Measurements from ENCODE around the gene FXYD3. TPM values are rescaled to one million over a fixed set of nuclear protein-coding genes. Genes with fewer than 3 reads are reported as not detected.

FXYD3 gene
- total and polyA plus RNA-seq, 2 donors (not counting 1 experiment from before 2014, with no cell fraction given), result not detected

GRCh38 chr19:35075202-35076025 lies 40.2 kb upstream of the FXYD3 start:
- no peak overlapping the region for H2AFZ ChIP-seq (ENCODE audit: low read length)
- H3K9ac ChIP-seq (ENCODE audit: insufficient read depth, low read length), result no peak overlapping the region
- H3K27me3 ChIP-seq (ENCODE audit: control insufficient read depth, insufficient read depth, low read length), result peaks cover 2% of the 10 kb centered on the region
- H3K79me2 ChIP-seq (ENCODE audit: control insufficient read depth, insufficient read depth, low read length), result no peaks in the 10 kb centered on the region
- no peak overlapping the region for H3K4me3 ChIP-seq (replicated peaks in 1 of 4; ENCODE audit: control extremely low read depth in 1 of 4, insufficient read depth in 1 of 4, low read depth in 3 of 4, low read length in 4 of 4)
- H3K27ac ChIP-seq (ENCODE audit: insufficient read depth, low read length), result no peak overlapping the region
- H4K20me1 ChIP-seq (ENCODE audit: control insufficient read depth, extremely low read depth, insufficient read depth, low read length), result no peaks in the 10 kb centered on the region
- TF ChIP-seq EZH2 (IDR thresholded peaks at IDR 0.05; ENCODE audit: low read length, missing control alignments) (no peak), CTCF (conservative IDR thresholded peaks at IDR 0.05 in 1 of 2, IDR thresholded peaks at IDR 0.05 in 1 of 2; ENCODE audit: low read depth in 1 of 2, low read length in 2 of 2) (no peak)
- no peaks in the 10 kb centered on the region for H3K4me1 ChIP-seq (ENCODE audit: control insufficient read depth, extremely low read depth, insufficient read depth, low read length)
- H3K4me2 ChIP-seq (ENCODE audit: extremely low read depth, insufficient read depth, low read length), result no peak overlapping the region
- no peak for DNase-seq (ENCODE audit: low read depth in 2 of 2)
- H3K36me3 ChIP-seq (ENCODE audit: control insufficient read depth, insufficient read depth, low read length), result no peaks in the 10 kb centered on the region
- H3K9me3 ChIP-seq (ENCODE audit: control insufficient read depth, insufficient read depth, low read depth, low read length), result no peaks in the 10 kb centered on the region

GRCh38 chr19:35076026-35076370 lies 39.6 kb upstream of the FXYD3 start:
- no peaks in the 10 kb centered on the region for H4K20me1 ChIP-seq (ENCODE audit: control insufficient read depth, extremely low read depth, insufficient read depth, low read length)
- TF ChIP-seq CTCF (conservative IDR thresholded peaks at IDR 0.05 in 1 of 2, IDR thresholded peaks at IDR 0.05 in 1 of 2; ENCODE audit: low read depth in 1 of 2, low read length in 2 of 2) (no peak), EZH2 (IDR thresholded peaks at IDR 0.05; ENCODE audit: low read length, missing control alignments) (no peak)
- H3K4me3 ChIP-seq (replicated peaks in 1 of 4; ENCODE audit: control extremely low read depth in 1 of 4, insufficient read depth in 1 of 4, low read depth in 3 of 4, low read length in 4 of 4), result no peak overlapping the region
- no peaks in the 10 kb centered on the region for H3K27me3 ChIP-seq (ENCODE audit: control insufficient read depth, insufficient read depth, low read length)
- no peak overlapping the region for H3K9ac ChIP-seq (ENCODE audit: insufficient read depth, low read length)
- no peaks in the 10 kb centered on the region for H3K36me3 ChIP-seq (ENCODE audit: control insufficient read depth, insufficient read depth, low read length)
- H3K4me1 ChIP-seq (ENCODE audit: control insufficient read depth, extremely low read depth, insufficient read depth, low read length), result no peaks in the 10 kb centered on the region
- no peak for DNase-seq (ENCODE audit: low read depth in 2 of 2)
- H3K27ac ChIP-seq (ENCODE audit: insufficient read depth, low read length), result no peak overlapping the region
- no peaks in the 10 kb centered on the region for H3K9me3 ChIP-seq (ENCODE audit: control insufficient read depth, insufficient read depth, low read depth, low read length)
- no peak overlapping the region for H3K4me2 ChIP-seq (ENCODE audit: extremely low read depth, insufficient read depth, low read length)
- H3K79me2 ChIP-seq (ENCODE audit: control insufficient read depth, insufficient read depth, low read length), result no peaks in the 10 kb centered on the region
- no peak overlapping the region for H2AFZ ChIP-seq (ENCODE audit: low read length)

GRCh38 chr19:35076657-35077056 lies 39.0 kb upstream of the FXYD3 start:
- H4K20me1 ChIP-seq (ENCODE audit: control insufficient read depth, extremely low read depth, insufficient read depth, low read length), result no peaks in the 10 kb centered on the region
- H3K4me1 ChIP-seq (ENCODE audit: control insufficient read depth, extremely low read depth, insufficient read depth, low read length), result no peaks in the 10 kb centered on the region
- no peak overlapping the region for H3K4me2 ChIP-seq (ENCODE audit: extremely low read depth, insufficient read depth, low read length)
- H3K27ac ChIP-seq (ENCODE audit: insufficient read depth, low read length), result no peak overlapping the region
- TF ChIP-seq EZH2 (IDR thresholded peaks at IDR 0.05; ENCODE audit: low read length, missing control alignments) (no peak), CTCF (conservative IDR thresholded peaks at IDR 0.05 in 1 of 2, IDR thresholded peaks at IDR 0.05 in 1 of 2; ENCODE audit: low read depth in 1 of 2, low read length in 2 of 2) (no peak)
- H3K9me3 ChIP-seq (ENCODE audit: control insufficient read depth, insufficient read depth, low read depth, low read length), result no peaks in the 10 kb centered on the region
- no peak overlapping the region for H2AFZ ChIP-seq (ENCODE audit: low read length)
- H3K9ac ChIP-seq (ENCODE audit: insufficient read depth, low read length), result no peak overlapping the region
- no peaks in the 10 kb centered on the region for H3K27me3 ChIP-seq (ENCODE audit: control insufficient read depth, insufficient read depth, low read length)
- no peak for DNase-seq (ENCODE audit: low read depth in 2 of 2)
- H3K79me2 ChIP-seq (ENCODE audit: control insufficient read depth, insufficient read depth, low read length), result no peaks in the 10 kb centered on the region
- no peaks in the 10 kb centered on the region for H3K36me3 ChIP-seq (ENCODE audit: control insufficient read depth, insufficient read depth, low read length)
- no peak overlapping the region for H3K4me3 ChIP-seq (replicated peaks in 1 of 4; ENCODE audit: control extremely low read depth in 1 of 4, insufficient read depth in 1 of 4, low read depth in 3 of 4, low read length in 4 of 4)
